22Rv1 (cell line): ENCODE results near the gene TMEM72.

Experiments
- ZFX ChIP-seq: fragments of 450-650 bp; IDR thresholded peaks from 2 replicates; pipeline ENCODE4 v1.6.1; 2017; ENCODE audit warnings: antibody characterized with exemption, borderline replicate concordance
- TF ChIP-seq, protein P1 (sequence below): fragments of 450-650 bp; IDR thresholded peaks from 2 replicates; pipeline ENCODE4 v1.5.1; 2017; ENCODE audit warnings: mild to moderate bottlenecking

DNA sequence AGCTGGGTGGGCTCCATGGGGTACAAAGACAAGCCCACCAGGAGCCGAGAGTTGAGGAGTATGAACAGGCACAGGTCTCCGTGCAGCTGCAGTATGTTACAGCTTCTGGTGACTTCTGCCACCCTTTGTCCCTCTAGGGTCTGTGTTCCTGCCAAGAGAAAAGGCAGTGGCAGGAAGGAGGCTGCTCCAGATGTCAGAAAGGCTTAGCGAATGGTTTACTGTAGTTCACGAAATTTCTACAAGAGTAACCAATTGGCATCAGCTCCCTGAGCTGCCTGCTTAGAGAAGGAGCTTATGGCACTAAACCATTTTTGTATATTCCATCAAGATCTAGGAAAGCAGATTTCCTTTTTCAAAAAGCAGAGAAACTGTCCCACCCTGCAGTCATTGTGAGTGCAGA is 48.2 kb upstream of the TMEM72 start:
- TF ChIP-seq, protein P1, sequence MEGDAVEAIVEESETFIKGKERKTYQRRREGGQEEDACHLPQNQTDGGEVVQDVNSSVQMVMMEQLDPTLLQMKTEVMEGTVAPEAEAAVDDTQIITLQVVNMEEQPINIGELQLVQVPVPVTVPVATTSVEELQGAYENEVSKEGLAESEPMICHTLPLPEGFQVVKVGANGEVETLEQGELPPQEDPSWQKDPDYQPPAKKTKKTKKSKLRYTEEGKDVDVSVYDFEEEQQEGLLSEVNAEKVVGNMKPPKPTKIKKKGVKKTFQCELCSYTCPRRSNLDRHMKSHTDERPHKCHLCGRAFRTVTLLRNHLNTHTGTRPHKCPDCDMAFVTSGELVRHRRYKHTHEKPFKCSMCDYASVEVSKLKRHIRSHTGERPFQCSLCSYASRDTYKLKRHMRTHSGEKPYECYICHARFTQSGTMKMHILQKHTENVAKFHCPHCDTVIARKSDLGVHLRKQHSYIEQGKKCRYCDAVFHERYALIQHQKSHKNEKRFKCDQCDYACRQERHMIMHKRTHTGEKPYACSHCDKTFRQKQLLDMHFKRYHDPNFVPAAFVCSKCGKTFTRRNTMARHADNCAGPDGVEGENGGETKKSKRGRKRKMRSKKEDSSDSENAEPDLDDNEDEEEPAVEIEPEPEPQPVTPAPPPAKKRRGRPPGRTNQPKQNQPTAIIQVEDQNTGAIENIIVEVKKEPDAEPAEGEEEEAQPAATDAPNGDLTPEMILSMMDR, result no peak
- no peak for TF ChIP-seq ZFX
